ENCODE measurements around the gene ASNSD1. TPM values are rescaled to one million over a fixed set of nuclear protein-coding genes. Genes with fewer than 3 reads are reported as not detected.

Gene ASNSD1
- total and polyA plus RNA-seq, 2 of the 8 experiments (the other 6 are each of a cell fraction or from before 2014, with no cell fraction given): 14.1 to 44.8 TPM

DNA sequence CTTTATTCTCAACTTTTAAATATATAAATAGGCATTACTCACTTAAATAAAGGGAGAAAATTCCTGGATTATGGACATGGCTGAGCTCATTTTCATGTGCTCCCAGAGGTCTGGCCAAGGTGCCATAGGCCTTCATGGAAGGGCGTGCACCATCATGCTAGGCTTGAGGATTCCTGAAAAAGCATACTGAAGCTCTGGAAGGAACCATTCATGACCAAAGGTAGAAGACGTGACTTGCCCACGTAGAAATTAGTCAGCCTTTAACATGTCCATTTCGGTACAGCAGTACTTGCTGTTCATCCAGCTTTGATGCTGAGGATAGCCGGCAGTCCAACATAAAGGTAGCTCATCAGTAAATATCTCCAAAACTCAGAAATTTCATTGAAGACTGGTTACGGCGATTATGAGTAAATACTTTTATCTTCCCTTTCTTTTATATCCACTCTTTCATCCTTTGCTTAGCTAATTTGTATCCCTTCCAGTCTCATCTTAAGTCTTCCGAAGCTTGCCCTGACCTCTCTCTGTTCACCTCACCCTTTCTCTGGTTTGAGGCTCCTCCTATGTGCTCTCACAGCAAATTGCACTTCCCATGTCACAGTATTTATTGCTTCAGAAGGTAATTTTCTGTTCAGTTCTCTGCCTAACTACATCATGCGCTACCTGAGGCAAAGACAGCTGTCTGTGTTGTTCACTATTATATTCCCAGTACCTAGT is 32.3 kb upstream of the ASNSD1 start:
- Histone ChIP-seq H2BK15ac (ENCODE audit: low read length) (no peak overlapping the region), H2BK12ac (ENCODE audit: low read depth, low read length) (no peak overlapping the region), H4K91ac (replicated peaks; ENCODE audit: insufficient read length, low read length) (no peak overlapping the region), H4K5ac (ENCODE audit: insufficient read length, low read depth, low read length) (no peak overlapping the region), H3K27ac (ENCODE audit: low read depth, low read length) (no peak overlapping the region), H3K56ac (replicated peaks; ENCODE audit: insufficient read length, low read depth, low read length) (no peak overlapping the region), H2AFZ (ENCODE audit: low read length) (no peak overlapping the region), H3K4me2 (ENCODE audit: insufficient read depth in 1 of 2, low read depth in 2 of 2, low read length in 2 of 2) (no peak overlapping the region), H3K4me3 (ENCODE audit: extremely low read depth in 1 of 4, insufficient read depth in 2 of 4, low read depth in 3 of 4, low read length in 4 of 4) (no peak overlapping the region), H3K9me3 (ENCODE audit: insufficient read depth in 2 of 2, low read depth in 1 of 2, low read length in 1 of 2) (no peaks in the 10 kb centered on the region), H3K4ac (replicated peaks; ENCODE audit: insufficient read length, low read depth, low read length) (no peak overlapping the region), H4K8ac (ENCODE audit: extremely low read depth, insufficient read depth, low read length) (no peak overlapping the region), H2BK120ac (replicated peaks; ENCODE audit: low read depth, low read length) (no peak overlapping the region), H3K79me2 (ENCODE audit: control insufficient read depth in 1 of 2, insufficient read depth in 2 of 2, low read length in 2 of 2) (no peaks in the 10 kb centered on the region), H2BK20ac (ENCODE audit: low read length) (no peak overlapping the region), H3K14ac (ENCODE audit: insufficient read length) (no peak overlapping the region), H4K20me1 (replicated peaks in 1 of 2; ENCODE audit: control insufficient read depth in 1 of 2, insufficient read depth in 2 of 2, low read length in 2 of 2) (no peaks in the 10 kb centered on the region), H3K79me1 (ENCODE audit: low read depth, low read length) (no peaks in the 10 kb centered on the region), H2AK5ac (ENCODE audit: low read depth, low read length) (no peak overlapping the region), H3K27me3 (replicated peaks in 1 of 4; ENCODE audit: control insufficient read depth in 3 of 4, extremely low read depth in 1 of 4, insufficient read depth in 3 of 4, low read length in 3 of 4) (no peaks in the 10 kb centered on the region), H3K36me3 (ENCODE audit: control insufficient read depth in 2 of 4, insufficient read depth in 4 of 4, low read length in 3 of 4) (no peaks in the 10 kb centered on the region), H3K18ac (ENCODE audit: extremely low read depth, low read length) (no peak overlapping the region), H3K23ac (ENCODE audit: insufficient read length) (no peak overlapping the region), H3K4me1 (replicated peaks in 1 of 4; ENCODE audit: control insufficient read depth in 3 of 4, insufficient read depth in 4 of 4, low read length in 3 of 4) (peaks cover 0 to 3% (median 0%) of the 10 kb centered on the region in 4 experiments; a peak in 1 of 7 replicates), H3K9ac (replicated peaks in 1 of 4; ENCODE audit: extremely low read depth in 1 of 4, low read depth in 3 of 4, low read length in 3 of 4) (no peak overlapping the region), H2BK5ac (ENCODE audit: low read depth, low read length) (no peak overlapping the region), H3K23me2 (ENCODE audit: low read depth, low read length) (no peaks in the 10 kb centered on the region)
- ChIA-PET POLR2A (ENCODE audit: partially characterized antibody) (no interaction called here), CTCF (ENCODE audit: partially characterized antibody) (interaction anchor here (0.6 to 2.1 kb wide), 13 partner anchors 9 to 1238 kb away, joined by 3 to 9 read pairs (median 4); no protein-coding TSS in a partner anchor)
- DNase-seq (ENCODE audit: low read depth in 1 of 2, low spot score in 2 of 2) (no peak), FAIRE-seq (no peak)
- TF ChIP-seq RAD21 (IDR thresholded peaks at IDR 0.05 in 1 of 2, conservative IDR thresholded peaks at IDR 0.05 in 1 of 2; ENCODE audit: low read depth in 2 of 2, low read length in 2 of 2) (peak; percentile 35 to 42), GABPA (IDR thresholded peaks at IDR 0.05; ENCODE audit: borderline replicate concordance, insufficient read depth, low read length) (no peak), EGR1 (IDR thresholded peaks at IDR 0.05; ENCODE audit: borderline replicate concordance, low read depth, low read length) (no peak), POLR2AphosphoS5 (IDR thresholded peaks at IDR 0.05; ENCODE audit: low read depth, low read length) (no peak), HDAC6 (IDR thresholded peaks at IDR 0.05; ENCODE audit: low read depth, low read length) (no peak)
- TF ChIP-seq, protein P1, sequence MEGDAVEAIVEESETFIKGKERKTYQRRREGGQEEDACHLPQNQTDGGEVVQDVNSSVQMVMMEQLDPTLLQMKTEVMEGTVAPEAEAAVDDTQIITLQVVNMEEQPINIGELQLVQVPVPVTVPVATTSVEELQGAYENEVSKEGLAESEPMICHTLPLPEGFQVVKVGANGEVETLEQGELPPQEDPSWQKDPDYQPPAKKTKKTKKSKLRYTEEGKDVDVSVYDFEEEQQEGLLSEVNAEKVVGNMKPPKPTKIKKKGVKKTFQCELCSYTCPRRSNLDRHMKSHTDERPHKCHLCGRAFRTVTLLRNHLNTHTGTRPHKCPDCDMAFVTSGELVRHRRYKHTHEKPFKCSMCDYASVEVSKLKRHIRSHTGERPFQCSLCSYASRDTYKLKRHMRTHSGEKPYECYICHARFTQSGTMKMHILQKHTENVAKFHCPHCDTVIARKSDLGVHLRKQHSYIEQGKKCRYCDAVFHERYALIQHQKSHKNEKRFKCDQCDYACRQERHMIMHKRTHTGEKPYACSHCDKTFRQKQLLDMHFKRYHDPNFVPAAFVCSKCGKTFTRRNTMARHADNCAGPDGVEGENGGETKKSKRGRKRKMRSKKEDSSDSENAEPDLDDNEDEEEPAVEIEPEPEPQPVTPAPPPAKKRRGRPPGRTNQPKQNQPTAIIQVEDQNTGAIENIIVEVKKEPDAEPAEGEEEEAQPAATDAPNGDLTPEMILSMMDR (IDR thresholded peaks at IDR 0.05; ENCODE audit: control extremely low read depth in 1 of 3, insufficient read depth in 1 of 3, low read depth in 1 of 3, low read length in 3 of 3): peak in 1 of 3 experiments; percentile 15; a peak in 2 of 4 replicates
- TF ChIP-seq, protein P2, sequence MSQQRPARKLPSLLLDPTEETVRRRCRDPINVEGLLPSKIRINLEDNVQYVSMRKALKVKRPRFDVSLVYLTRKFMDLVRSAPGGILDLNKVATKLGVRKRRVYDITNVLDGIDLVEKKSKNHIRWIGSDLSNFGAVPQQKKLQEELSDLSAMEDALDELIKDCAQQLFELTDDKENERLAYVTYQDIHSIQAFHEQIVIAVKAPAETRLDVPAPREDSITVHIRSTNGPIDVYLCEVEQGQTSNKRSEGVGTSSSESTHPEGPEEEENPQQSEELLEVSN (IDR thresholded peaks at IDR 0.05): no peak
- 90% methylated on average over 9 of the region's 9 CpGs; no CpG with 5 or more reads in 1 of the 2 experiments for WGBS, 2 experiments (ENCODE audit: extremely low coverage in 1 of 2, insufficient coverage in 1 of 2, insufficient read length in 1 of 2, insufficient replicate concordance in 2 of 2, low coverage in 1 of 2, low lambda C conversion rate in 2 of 2, missing lambda C conversion rate in 1 of 2)
